ENCODE data around the gene ABCB7.
"Not testable (repeated sequence)": the region's sequence is repeated elsewhere in the genome, so short reads cannot be mapped to it uniquely, and the experiment has no call there.

- TF ChIP-seq REST (IDR thresholded peaks at IDR 0.05; ENCODE audit: insufficient replicate concordance, low read depth); CTCF (IDR thresholded peaks at IDR 0.05; ENCODE audit: insufficient read depth, low read length): not testable (repeated sequence)
Measured at GRCh38 chrX:75044142-75044541, 111.9 kb downstream of the ABCB7 start.

All from HL-60 (cell line).